Keratinocyte (primary cell): Measurements from ENCODE around the gene CHGA.

Experiments used
- EZH2 ChIP-seq: IDR thresholded peaks from one replicate; pipeline ENCODE4 v1.6.1; 2012; ENCODE audit warnings: inconsistent platforms, mild to moderate bottlenecking, low read length, moderate library complexity
- TF ChIP-seq, protein P1 (sequence below), 3 experiments: IDR thresholded peaks in 1 of 3; conservative IDR thresholded peaks in 1 of 3; optimal IDR thresholded peaks in 1 of 3; 2 replicates in 2 of 3; 3 replicates in 1 of 3; pipeline versions ENCODE3 to v1.5.1; 2011; ENCODE audit warnings: low read length in 3 of 3, mild to moderate bottlenecking in 3 of 3, moderate library complexity in 2 of 3, control low read depth in 1 of 3, inconsistent platforms in 1 of 3; ENCODE audit not compliant: insufficient read depth in 2 of 3; ENCODE audit errors: extremely low read depth in 1 of 3

DNA sequence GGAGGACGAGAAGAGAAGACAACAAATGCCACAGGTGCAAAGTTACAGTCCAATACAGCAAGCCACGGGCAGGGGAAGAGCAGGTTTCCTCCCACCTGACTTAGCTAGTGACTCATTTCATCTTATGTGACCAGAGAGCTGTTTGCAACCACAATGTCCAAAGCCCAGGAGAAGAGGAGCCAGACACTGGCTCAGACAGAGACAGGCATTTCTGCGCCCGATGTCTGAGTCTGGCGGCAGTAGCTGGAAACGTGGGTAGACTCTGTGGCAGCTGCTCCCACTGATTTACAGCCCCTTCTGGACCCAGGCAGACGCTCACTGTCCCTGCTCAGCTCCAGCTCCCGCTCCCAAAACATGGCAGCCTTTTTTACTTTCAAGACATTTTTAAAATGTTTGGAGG lies 60.0 kb downstream of the CHGA start:
- TF ChIP-seq, protein P1, sequence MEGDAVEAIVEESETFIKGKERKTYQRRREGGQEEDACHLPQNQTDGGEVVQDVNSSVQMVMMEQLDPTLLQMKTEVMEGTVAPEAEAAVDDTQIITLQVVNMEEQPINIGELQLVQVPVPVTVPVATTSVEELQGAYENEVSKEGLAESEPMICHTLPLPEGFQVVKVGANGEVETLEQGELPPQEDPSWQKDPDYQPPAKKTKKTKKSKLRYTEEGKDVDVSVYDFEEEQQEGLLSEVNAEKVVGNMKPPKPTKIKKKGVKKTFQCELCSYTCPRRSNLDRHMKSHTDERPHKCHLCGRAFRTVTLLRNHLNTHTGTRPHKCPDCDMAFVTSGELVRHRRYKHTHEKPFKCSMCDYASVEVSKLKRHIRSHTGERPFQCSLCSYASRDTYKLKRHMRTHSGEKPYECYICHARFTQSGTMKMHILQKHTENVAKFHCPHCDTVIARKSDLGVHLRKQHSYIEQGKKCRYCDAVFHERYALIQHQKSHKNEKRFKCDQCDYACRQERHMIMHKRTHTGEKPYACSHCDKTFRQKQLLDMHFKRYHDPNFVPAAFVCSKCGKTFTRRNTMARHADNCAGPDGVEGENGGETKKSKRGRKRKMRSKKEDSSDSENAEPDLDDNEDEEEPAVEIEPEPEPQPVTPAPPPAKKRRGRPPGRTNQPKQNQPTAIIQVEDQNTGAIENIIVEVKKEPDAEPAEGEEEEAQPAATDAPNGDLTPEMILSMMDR (optimal IDR thresholded peaks at IDR 0.05 in 1 of 3, IDR thresholded peaks at IDR 0.05 in 1 of 3, conservative IDR thresholded peaks at IDR 0.05 in 1 of 3; ENCODE audit: extremely low read depth in 1 of 3, insufficient read depth in 2 of 3, low read length in 3 of 3): no peak
- TF ChIP-seq EZH2: no peak
